A673 (cell line): ENCODE measurements around the gene SHISAL2A. TPM values are rescaled to one million over a fixed set of nuclear protein-coding genes. Genes with fewer than 3 reads are reported as not detected.

Experiments used
- BruUV-seq: library from RNA; stranded (reverse); fragments of 400-500 nt; replicated peaks from 2 replicates; lab custom pipeline; 2021; lab: Mats Ljungman, UMichigan
- CTCF ChIA-PET: fragments of 300-600 bp; sonication (Branson Sonifier 250); formaldehyde crosslinking; loops from one replicate; lab custom pipeline; 2022; ENCODE audit warnings: antibody characterized with exemption; lab: Charles Lee
- POLR2A ChIA-PET: fragments of 300-600 bp; sonication (Branson Sonifier 250); formaldehyde crosslinking; loops from one replicate; lab custom pipeline; 2022; ENCODE audit warnings: antibody characterized with exemption; ENCODE audit not compliant: low non-redundant PET; lab: Charles Lee
- DNase-seq: peaks from one replicate; pipeline ENCODE4 v3.0.0-alpha.2; 2015; ENCODE audit warnings: low spot score
- H3K27ac ChIP-seq: fragments of 200-600 bp; sonication (generic); 2 replicates; pipeline ENCODE4 v1.5.1; 2016; ENCODE audit warnings: mixed run types, low read depth, mild to moderate bottlenecking, mixed read lengths, antibody characterized with exemption, low read length; ENCODE audit not compliant: poor library complexity, severe bottlenecking
- H3K27me3 ChIP-seq: fragments of 200-600 bp; sonication (generic); replicated peaks from 2 replicates; pipeline ENCODE4 v1.6.1; 2017; ENCODE audit warnings: mixed run types, low read depth, mild to moderate bottlenecking, mixed read lengths, antibody characterized with exemption, low read length; ENCODE audit not compliant: insufficient read depth, poor library complexity
- H3K36me3 ChIP-seq: fragments of 200-600 bp; sonication (generic); 2 replicates; pipeline ENCODE4 v1.6.1; 2016; ENCODE audit warnings: mixed run types, mild to moderate bottlenecking, mixed read lengths, antibody characterized with exemption, low read length; ENCODE audit not compliant: insufficient read depth, poor library complexity, severe bottlenecking
- H3K4me1 ChIP-seq: fragments of 200-600 bp; sonication (generic); 2 replicates; pipeline ENCODE4 v1.6.1; 2017; ENCODE audit warnings: mixed run types, mild to moderate bottlenecking, mixed read lengths, antibody characterized with exemption, low read length; ENCODE audit not compliant: insufficient read depth, poor library complexity, severe bottlenecking
- H3K4me3 ChIP-seq: fragments of 200-600 bp; sonication (generic); 2 replicates; pipeline ENCODE4 v1.5.1; 2016; ENCODE audit warnings: low read depth, mixed run types, mild to moderate bottlenecking, mixed read lengths, low read length; ENCODE audit not compliant: poor library complexity, severe bottlenecking
- H3K9me3 ChIP-seq: fragments of 200-600 bp; sonication (generic); 2 replicates; pipeline ENCODE4 v1.6.1; 2016; ENCODE audit warnings: mixed run types, low read depth, mild to moderate bottlenecking, mixed read lengths, antibody characterized with exemption, low read length; ENCODE audit not compliant: poor library complexity, severe bottlenecking
- CTCF ChIP-seq: fragments of 300-800, 200-600 bp; sonication (generic); conservative IDR thresholded peaks from 2 replicates; pipeline ENCODE4 v1.5.1; 2017; ENCODE audit warnings: low read depth, mild to moderate bottlenecking, antibody characterized with exemption, low read length, moderate library complexity, mixed read lengths
- EZH2 ChIP-seq: fragments of 200-600 bp; sonication (generic); IDR thresholded peaks from 2 replicates; pipeline ENCODE4 v1.6.1; 2017; ENCODE audit warnings: borderline replicate concordance, low read depth, mild to moderate bottlenecking, mixed read lengths, antibody characterized with exemption, low read length; ENCODE audit not compliant: poor library complexity, severe bottlenecking
- intact Hi-C: fragments of 100-400 bp; cut with micrococcal nuclease; formaldehyde crosslinking; loops from one replicate; pipeline ENCODE4 v1.10.0; 2022; ENCODE audit not compliant: unreplicated experiment
- total RNA-seq: library from RNA; stranded (reverse); gene quantifications from 2 replicates; pipeline ENCODE4 v1.2.3, GENCODE V29; 2021

Gene SHISAL2A
- total RNA-seq, 1 experiment from 2014 or later: not detected

- CTCF ChIA-PET: no interaction called here
- Histone ChIP-seq H3K27ac (no peak overlapping the region), H3K36me3 (no peaks in the 10 kb centered on the region), H3K4me1 (peaks cover 24% of the 10 kb centered on the region), H3K4me3 (no peak overlapping the region), H3K27me3 (no peaks in the 10 kb centered on the region), H3K9me3 (no peaks in the 10 kb centered on the region)
- no peak for TF ChIP-seq EZH2
- no peak for TF ChIP-seq CTCF
- intact Hi-C loops: no loop called here
- no TSS peak for BruUV-seq
- POLR2A ChIA-PET: no interaction called here
- peak; percentile 64 for DNase-seq
These were observed 29.8 kb downstream of the SHISAL2A start for GRCh38 chr1:52662645-52663313.

- H3K4me3 ChIP-seq: no peak overlapping the region
- H3K9me3 ChIP-seq: no peaks in the 10 kb centered on the region
- ChIA-PET POLR2A (no interaction called here), CTCF (no interaction called here)
- TF ChIP-seq EZH2 (no peak), CTCF (no peak)
- BruUV-seq: no TSS peak
- peaks cover 24% of the 10 kb centered on the region for H3K4me1 ChIP-seq
- H3K36me3 ChIP-seq: no peaks in the 10 kb centered on the region
- no peak overlapping the region for H3K27ac ChIP-seq
- H3K27me3 ChIP-seq: no peaks in the 10 kb centered on the region
- no peak for DNase-seq
- intact Hi-C loops: no loop called here
These were observed 30.7 kb downstream of the SHISAL2A start for GRCh38 chr1:52663716-52664115.

- Histone ChIP-seq H3K36me3 (no peaks in the 10 kb centered on the region), H3K27me3 (no peaks in the 10 kb centered on the region), H3K4me1 (peaks cover 24% of the 10 kb centered on the region), H3K27ac (no peak overlapping the region), H3K9me3 (no peaks in the 10 kb centered on the region), H3K4me3 (no peak overlapping the region)
- ChIA-PET CTCF (interaction anchor here (0.6 kb wide), 1 partner anchor 22 kb away, joined by 3 read pairs; no protein-coding TSS in a partner anchor), POLR2A (interaction anchor here (0.5 kb wide), 1 partner anchor 197 kb away, joined by 8 read pairs; no protein-coding TSS in a partner anchor)
- TF ChIP-seq EZH2 (no peak), CTCF (no peak)
- BruUV-seq: no TSS peak
- peak; percentile 83 for DNase-seq
- intact Hi-C loops: no loop called here
These were observed 32.3 kb downstream of the SHISAL2A start for GRCh38 chr1:52665006-52665941.
